Nephron progenitor cell (in vitro differentiated cells): Measurements from ENCODE around the gene MBOAT1.

ENCODE experiments used
- DNase-seq: peaks from one replicate; pipeline ENCODE4 v3.0.0; 2021
- H3K27ac Mint-ChIP-seq: 2 replicates; pipeline ENCODE4 v1.8.0; 2021; ENCODE audit warnings: mild to moderate bottlenecking, moderate library complexity, mixed read lengths
- H3K27me3 Mint-ChIP-seq: 2 replicates; pipeline ENCODE4 v1.8.0; 2021; ENCODE audit warnings: mild to moderate bottlenecking, low read depth, mixed read lengths; ENCODE audit not compliant: poor library complexity
- H3K36me3 Mint-ChIP-seq: 2 replicates; pipeline ENCODE4 v1.8.0; 2021; ENCODE audit warnings: low read depth, mixed read lengths
- H3K4me1 Mint-ChIP-seq: 2 replicates; pipeline ENCODE4 v1.8.0; 2021; ENCODE audit warnings: mixed read lengths
- H3K4me3 Mint-ChIP-seq: 2 replicates; pipeline ENCODE4 v1.8.0; 2021; ENCODE audit warnings: mild to moderate bottlenecking, moderate library complexity, mixed read lengths
- H3K9me3 Mint-ChIP-seq: 2 replicates; pipeline ENCODE4 v1.8.0; 2021; ENCODE audit warnings: mild to moderate bottlenecking, moderate library complexity, mixed read lengths
- TF ChIP-seq, protein P1 (sequence below): fragments of 200-600 bp; sonication (generic); IDR thresholded peaks from 2 replicates; pipeline ENCODE4 v1.5.0; 2021; ENCODE audit warnings: antibody characterized with exemption

MBOAT1 gene

DNA sequence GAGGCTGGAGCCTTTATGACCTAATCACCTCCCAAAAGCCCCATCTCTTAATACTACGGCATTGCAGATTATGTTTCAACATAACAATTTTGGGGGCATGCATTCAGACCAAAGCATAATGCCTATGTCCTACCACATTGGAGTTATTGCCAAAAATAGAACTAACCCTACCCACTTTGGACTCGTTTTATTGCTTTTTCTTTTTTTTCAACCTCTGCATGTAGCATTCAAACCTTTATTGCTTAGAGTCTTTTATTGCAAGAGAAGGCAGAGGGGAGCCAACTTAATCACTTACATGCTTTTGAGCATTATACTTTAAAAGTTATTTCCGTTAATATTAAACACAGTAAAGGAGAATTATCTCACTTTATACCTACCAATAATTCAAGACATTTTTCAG is 8.1 kb upstream of the MBOAT1 start:
- Mint-ChIP-seq H3K27me3 (peaks cover 8% of the 10 kb centered on the region), H3K4me1 (peaks cover 13% of the 10 kb centered on the region), H3K9me3 (no peaks in the 10 kb centered on the region), H3K4me3 (no peak overlapping the region), H3K27ac (no peak overlapping the region), H3K36me3 (no peaks in the 10 kb centered on the region)
- TF ChIP-seq, protein P1, sequence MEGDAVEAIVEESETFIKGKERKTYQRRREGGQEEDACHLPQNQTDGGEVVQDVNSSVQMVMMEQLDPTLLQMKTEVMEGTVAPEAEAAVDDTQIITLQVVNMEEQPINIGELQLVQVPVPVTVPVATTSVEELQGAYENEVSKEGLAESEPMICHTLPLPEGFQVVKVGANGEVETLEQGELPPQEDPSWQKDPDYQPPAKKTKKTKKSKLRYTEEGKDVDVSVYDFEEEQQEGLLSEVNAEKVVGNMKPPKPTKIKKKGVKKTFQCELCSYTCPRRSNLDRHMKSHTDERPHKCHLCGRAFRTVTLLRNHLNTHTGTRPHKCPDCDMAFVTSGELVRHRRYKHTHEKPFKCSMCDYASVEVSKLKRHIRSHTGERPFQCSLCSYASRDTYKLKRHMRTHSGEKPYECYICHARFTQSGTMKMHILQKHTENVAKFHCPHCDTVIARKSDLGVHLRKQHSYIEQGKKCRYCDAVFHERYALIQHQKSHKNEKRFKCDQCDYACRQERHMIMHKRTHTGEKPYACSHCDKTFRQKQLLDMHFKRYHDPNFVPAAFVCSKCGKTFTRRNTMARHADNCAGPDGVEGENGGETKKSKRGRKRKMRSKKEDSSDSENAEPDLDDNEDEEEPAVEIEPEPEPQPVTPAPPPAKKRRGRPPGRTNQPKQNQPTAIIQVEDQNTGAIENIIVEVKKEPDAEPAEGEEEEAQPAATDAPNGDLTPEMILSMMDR: no peak
- no peak for DNase-seq

DNA sequence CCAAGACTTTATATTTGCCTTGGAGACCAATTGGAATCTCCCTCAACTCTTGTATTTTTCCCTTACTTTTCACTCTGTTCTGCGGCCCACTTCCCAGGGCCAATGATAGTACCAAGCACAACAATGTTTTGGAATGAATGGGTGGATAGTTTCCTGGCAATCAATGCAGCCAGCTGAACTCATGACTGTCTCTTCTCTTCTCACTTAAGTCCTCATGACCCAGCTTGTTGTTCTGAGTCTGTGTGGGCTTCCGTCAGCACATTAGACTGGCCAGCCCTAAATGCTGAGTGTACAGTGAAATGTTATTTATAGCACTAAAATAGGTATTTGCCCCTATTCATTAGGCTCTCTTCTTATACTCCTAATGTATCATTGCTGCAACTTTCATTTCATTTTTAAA is 5.6 kb upstream of the MBOAT1 start:
- Mint-ChIP-seq H3K27ac (no peak overlapping the region), H3K27me3 (peaks cover 16% of the 10 kb centered on the region), H3K9me3 (no peaks in the 10 kb centered on the region), H3K4me1 (peaks cover 22% of the 10 kb centered on the region), H3K36me3 (no peaks in the 10 kb centered on the region), H3K4me3 (no peak overlapping the region)
- no peak for DNase-seq
- TF ChIP-seq, protein P1: no peak

GRCh38 chr6:20217324-20217855 is 5.1 kb upstream of the MBOAT1 start:
- Mint-ChIP-seq H3K9me3 (no peaks in the 10 kb centered on the region), H3K4me1 (peaks cover 24% of the 10 kb centered on the region), H3K4me3 (no peak overlapping the region), H3K27me3 (peaks cover 16% of the 10 kb centered on the region), H3K36me3 (no peaks in the 10 kb centered on the region), H3K27ac (peak overlapping the region; percentile 61)
- TF ChIP-seq, protein P1: no peak
- DNase-seq: no peak

GRCh38 chr6:20215310-20215709 is 3.0 kb upstream of the MBOAT1 start:
- TF ChIP-seq, protein P1: no peak
- no peak for DNase-seq
- Mint-ChIP-seq H3K27me3 (peaks cover 34% of the 10 kb centered on the region), H3K27ac (no peak overlapping the region), H3K4me1 (peaks cover 24% of the 10 kb centered on the region), H3K4me3 (no peak overlapping the region), H3K9me3 (no peaks in the 10 kb centered on the region), H3K36me3 (no peaks in the 10 kb centered on the region)

- peaks cover 38% of the 10 kb centered on the region for H3K27me3 Mint-ChIP-seq
- TF ChIP-seq, protein P1: no peak
- no peaks in the 10 kb centered on the region for H3K9me3 Mint-ChIP-seq
- H3K4me3 Mint-ChIP-seq: peak overlapping the region; percentile 90
- H3K4me1 Mint-ChIP-seq: peaks cover 30% of the 10 kb centered on the region
- DNase-seq: no peak
- H3K36me3 Mint-ChIP-seq: no peaks in the 10 kb centered on the region
- no peak overlapping the region for H3K27ac Mint-ChIP-seq
These were observed 1.1 kb upstream of the MBOAT1 start for GRCh38 chr6:20213271-20213798.

- H3K4me3 Mint-ChIP-seq: peak overlapping the region; percentile 93
- no peaks in the 10 kb centered on the region for H3K36me3 Mint-ChIP-seq
- no peak for DNase-seq
- TF ChIP-seq, protein P1: no peak
- H3K9me3 Mint-ChIP-seq: no peaks in the 10 kb centered on the region
- peaks cover 38% of the 10 kb centered on the region for H3K27me3 Mint-ChIP-seq
- no peak overlapping the region for H3K27ac Mint-ChIP-seq
- peaks cover 33% of the 10 kb centered on the region for H3K4me1 Mint-ChIP-seq
These were observed 303 bp downstream of the MBOAT1 start for GRCh38 chr6:20211941-20212391.
